Kidney (tissue), 14 donors: ENCODE results near the gene CHD9. TPM values are rescaled to one million over a fixed set of nuclear protein-coding genes. Genes with fewer than 3 reads are reported as not detected.

Source experiments
- DNase-seq, 5 donors: peaks; one replicate each; pipeline ENCODE4 v3.0.0-alpha.2; 2013 to 2020
- FAIRE-seq: peaks from 2 replicates; lab custom pipeline; 2012; peaks lifted over from hg19 to GRCh38; lab: Jason Lieb, UNC
- H3K27ac ChIP-seq, 2 donors: one replicate each; pipeline ENCODE4 v1.7.0; 2013; ENCODE audit warnings: low read depth in 2 of 2, low read length in 2 of 2, inconsistent platforms in 1 of 2
- H3K27me3 ChIP-seq: one replicate; pipeline ENCODE4 v1.7.1; 2013; ENCODE audit warnings: low read length, inconsistent platforms; ENCODE audit not compliant: control insufficient read depth, insufficient read depth
- H3K36me3 ChIP-seq, 3 donors: one replicate each; pipeline versions ENCODE4 v1.7.0 to v1.7.1; 2013; ENCODE audit warnings: low read length in 3 of 3, control low read depth in 1 of 3, inconsistent platforms in 1 of 3; ENCODE audit not compliant: insufficient read depth in 3 of 3, control insufficient read depth in 2 of 3
- H3K4me1 ChIP-seq, 3 donors: one replicate each; pipeline versions ENCODE4 v1.7.0 to v1.7.1; 2013; ENCODE audit warnings: low read length in 3 of 3, inconsistent platforms in 1 of 3, low read depth in 1 of 3; ENCODE audit not compliant: control insufficient read depth in 2 of 3, insufficient read depth in 2 of 3
- H3K4me3 ChIP-seq, 3 donors: one replicate each; pipeline versions ENCODE4 v1.7.0 to v1.8.1; 2013; ENCODE audit warnings: low read length in 3 of 3, control low read depth in 1 of 3, inconsistent platforms in 1 of 3
- H3K9ac ChIP-seq, 3 donors: one replicate each; pipeline versions ENCODE4 v1.7.0 to v1.7.1; 2013; ENCODE audit warnings: low read length in 3 of 3, control low read depth in 1 of 3, inconsistent platforms in 1 of 3
- H3K9me3 ChIP-seq, 3 donors: one replicate each; pipeline versions ENCODE4 v1.7.0 to v1.7.1; 2013; ENCODE audit warnings: low read length in 3 of 3, control low read depth in 1 of 3, inconsistent platforms in 1 of 3; ENCODE audit not compliant: control insufficient read depth in 2 of 3, insufficient read depth in 1 of 3
- intact Hi-C: fragments of 100-400 bp; cut with DNase I; formaldehyde crosslinking; loops from one replicate; pipeline ENCODE4 v1.11.1; 2022
- polyA plus RNA-seq: library from polyadenylated mRNA; stranded (reverse); fragments of 350-450 nt; fragmentation: Illumina TruSeq; extraction: RNeasy Lipid Tissue Mini Kit (QIAGEN cat#74804); gene quantifications from one replicate; pipeline ENCODE4 v1.2.3, GENCODE V29; 2014; ENCODE audit warnings: low read depth, low replicate concordance; ENCODE audit not compliant: insufficient read depth
- total RNA-seq: library from RNA; stranded (reverse); fragmentation: NEBNext Ultra II Directional; extraction: Animal tissue kit (Norgen Biotek cat#: 25700); gene quantifications from one replicate; pipeline ENCODE4 v1.2.1, GENCODE V29; 2021
- TF ChIP-seq, protein P1 (sequence below): IDR thresholded peaks from 3 replicates; pipeline ENCODE4 v1.5.1; 2012; ENCODE audit warnings: mild to moderate bottlenecking, moderate library complexity, borderline replicate concordance; ENCODE audit not compliant: insufficient read depth; ENCODE audit errors: extremely low read depth
- donor health status: control.
- donor health status: control.
- donor health status: control.
- donor health status: control.
- donor health status: control.
- donor health status: DM: yes; HTN: yes; CAD: no.
- donor health status: Normal renal cell carcinoma (clear cell type).

CHD9 gene
- total and polyA plus RNA-seq, 2 donors from 2014 or later, result 9.4 to 83.7 TPM

DNA sequence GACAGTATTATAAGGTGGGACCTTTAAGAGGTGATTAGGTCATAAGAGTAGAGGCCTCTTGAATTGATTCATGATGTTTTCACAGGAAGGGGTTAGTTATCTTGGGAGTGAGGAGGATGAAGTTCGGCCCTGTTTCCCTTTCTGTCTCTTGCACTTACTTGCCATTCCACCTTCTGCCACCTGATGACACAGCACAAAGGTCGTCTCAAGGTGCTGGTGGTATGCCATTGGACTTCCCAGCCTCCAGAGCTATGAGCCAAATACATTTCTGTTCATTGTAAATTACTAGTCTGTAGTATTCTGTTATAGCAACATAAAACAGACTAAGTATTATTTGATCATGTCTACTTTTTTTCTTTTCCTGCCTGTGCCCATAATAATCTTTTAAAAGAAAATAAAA, 23.5 kb downstream of the CHD9 start:
- no peak for FAIRE-seq
- TF ChIP-seq, protein P1, sequence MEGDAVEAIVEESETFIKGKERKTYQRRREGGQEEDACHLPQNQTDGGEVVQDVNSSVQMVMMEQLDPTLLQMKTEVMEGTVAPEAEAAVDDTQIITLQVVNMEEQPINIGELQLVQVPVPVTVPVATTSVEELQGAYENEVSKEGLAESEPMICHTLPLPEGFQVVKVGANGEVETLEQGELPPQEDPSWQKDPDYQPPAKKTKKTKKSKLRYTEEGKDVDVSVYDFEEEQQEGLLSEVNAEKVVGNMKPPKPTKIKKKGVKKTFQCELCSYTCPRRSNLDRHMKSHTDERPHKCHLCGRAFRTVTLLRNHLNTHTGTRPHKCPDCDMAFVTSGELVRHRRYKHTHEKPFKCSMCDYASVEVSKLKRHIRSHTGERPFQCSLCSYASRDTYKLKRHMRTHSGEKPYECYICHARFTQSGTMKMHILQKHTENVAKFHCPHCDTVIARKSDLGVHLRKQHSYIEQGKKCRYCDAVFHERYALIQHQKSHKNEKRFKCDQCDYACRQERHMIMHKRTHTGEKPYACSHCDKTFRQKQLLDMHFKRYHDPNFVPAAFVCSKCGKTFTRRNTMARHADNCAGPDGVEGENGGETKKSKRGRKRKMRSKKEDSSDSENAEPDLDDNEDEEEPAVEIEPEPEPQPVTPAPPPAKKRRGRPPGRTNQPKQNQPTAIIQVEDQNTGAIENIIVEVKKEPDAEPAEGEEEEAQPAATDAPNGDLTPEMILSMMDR, result no peak
- Histone ChIP-seq H3K27me3 (no peaks in the 10 kb centered on the region), H3K9me3 (no peaks in the 10 kb centered on the region), H3K27ac (no peak overlapping the region), H3K36me3 (no peaks in the 10 kb centered on the region), H3K9ac (no peak overlapping the region), H3K4me1 (peaks cover 2 to 24% (median 12%) of the 10 kb centered on the region in 3 donors), H3K4me3 (no peak overlapping the region)
- intact Hi-C loops, result no loop called here
- DNase-seq, result no peak

DNA sequence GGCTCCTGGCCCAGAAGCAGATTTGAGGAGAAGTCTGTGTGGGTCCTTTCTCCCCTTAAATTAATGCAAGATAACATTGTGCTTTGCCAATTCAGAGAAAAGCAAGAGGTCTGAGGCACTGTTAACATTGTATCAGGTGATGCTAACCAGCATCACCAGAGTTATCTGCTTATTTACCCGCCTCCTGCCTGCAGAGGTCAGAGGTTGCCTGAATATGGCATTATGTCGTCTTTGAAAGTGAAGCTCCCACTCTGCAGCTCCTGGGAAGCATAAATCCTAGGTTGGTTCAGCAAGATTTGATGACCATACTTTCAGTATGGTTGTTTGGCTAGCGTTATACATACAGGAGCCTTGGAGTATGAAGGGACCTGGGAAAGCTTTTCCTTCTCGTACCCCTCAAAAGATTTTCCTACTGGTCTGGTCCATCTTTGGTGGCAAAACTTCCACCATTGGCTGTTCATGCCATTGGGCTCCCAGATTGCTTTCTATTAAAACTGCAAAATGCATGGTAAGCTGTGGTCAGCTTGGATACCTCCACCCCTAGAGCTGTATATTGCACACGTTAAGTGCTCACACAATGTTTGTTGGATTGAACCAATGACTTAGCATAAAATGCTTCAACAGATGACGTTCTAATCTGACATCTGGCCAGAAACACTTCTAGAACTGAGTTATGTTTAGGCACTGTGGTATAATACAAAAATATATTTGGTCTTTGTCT, 24.1 kb downstream of the CHD9 start:
- Histone ChIP-seq H3K4me1 (peaks cover 2 to 24% (median 12%) of the 10 kb centered on the region in 3 donors), H3K36me3 (no peaks in the 10 kb centered on the region), H3K9me3 (no peaks in the 10 kb centered on the region), H3K9ac (no peak overlapping the region), H3K27me3 (no peaks in the 10 kb centered on the region), H3K4me3 (no peak overlapping the region), H3K27ac (no peak overlapping the region)
- TF ChIP-seq, protein P1, result no peak
- DNase-seq (no peak), FAIRE-seq (no peak)
- intact Hi-C loops, result no loop called here

DNA sequence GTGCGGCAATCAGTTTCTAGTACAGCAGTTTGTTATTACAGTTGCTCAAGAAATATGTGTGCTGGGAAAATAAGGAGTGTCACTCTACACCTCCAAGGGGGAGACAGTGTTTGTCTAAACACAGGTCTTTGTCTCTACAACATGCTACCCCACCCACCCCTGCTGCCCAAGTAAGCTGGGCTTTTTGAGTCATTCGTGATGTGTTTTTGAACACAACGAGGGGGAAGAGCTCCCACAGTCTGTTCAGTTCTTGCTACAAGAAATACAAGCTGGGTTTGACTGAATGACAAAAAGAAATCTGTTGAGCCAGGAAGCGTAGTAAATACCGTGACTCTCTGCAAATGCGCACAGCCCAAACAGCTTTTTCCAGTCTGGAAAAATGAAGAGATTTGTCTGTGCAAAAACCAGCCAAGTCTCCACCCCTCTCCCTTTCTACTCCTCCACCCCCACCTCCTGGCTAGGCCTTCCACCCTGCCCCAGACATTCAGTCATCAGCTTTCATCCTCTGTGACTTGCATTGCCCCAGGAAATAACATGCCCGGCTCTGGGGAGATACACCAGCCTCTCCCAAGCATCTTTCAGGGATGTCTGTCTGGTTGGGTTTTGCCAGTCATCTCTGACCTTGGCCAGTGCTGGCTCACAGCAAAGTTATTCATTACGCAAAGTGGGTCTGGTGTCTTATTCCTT, 25.7 kb downstream of the CHD9 start:
- no peaks in the 10 kb centered on the region for H3K27me3 ChIP-seq
- peaks cover 2 to 28% (median 15%) of the 10 kb centered on the region in 3 donors for H3K4me1 ChIP-seq
- no peaks in the 10 kb centered on the region for H3K9me3 ChIP-seq
- intact Hi-C loops, result no loop called here
- TF ChIP-seq, protein P1, result no peak
- peak overlapping the region; percentile 20 to 49 for H3K27ac ChIP-seq
- no peaks in the 10 kb centered on the region for H3K36me3 ChIP-seq
- DNase-seq, result peak in 2 of 5 donors; percentile 74 to 83
- no peak overlapping the region for H3K9ac ChIP-seq
- no peak for FAIRE-seq
- H3K4me3 ChIP-seq, result no peak overlapping the region
